Right ventricle myocardium superior (tissue), 1 donor: ENCODE data around the gene SSH2. TPM values are rescaled to one million over a fixed set of nuclear protein-coding genes. Genes with fewer than 3 reads are reported as not detected.
"Not testable (repeated sequence)": the region's sequence is repeated elsewhere in the genome, so short reads cannot be mapped to it uniquely, and the experiment has no call there.

Experiments used
- ATAC-seq: fragments of 200-7000 bp; cut with Tn5 transposase; one replicate; pipeline ENCODE4 v1.9.1; 2020; ENCODE audit warnings: mild to moderate bottlenecking; ENCODE audit not compliant: poor library complexity
- DNase-seq: peaks from one replicate; pipeline ENCODE4 v3.0.0-alpha.2; 2020
- intact Hi-C: fragments of 100-400 bp; cut with DNase I; formaldehyde crosslinking; loops from one replicate; pipeline ENCODE4 v1.11.2; 2022
- long read RNA-seq: library from polyadenylated mRNA; unstranded; transcript quantifications from one replicate; pipeline ENCODE4 v2.0.0, GENCODE V29; 2021
- total RNA-seq: library from RNA; stranded (reverse); fragmentation: NEBNext Ultra II Directional; extraction: Animal tissue kit (Norgen Biotek cat#: 25700); gene quantifications from one replicate; pipeline ENCODE4 v1.2.1, GENCODE V29; 2021
- donor health status: DM: no; HTN: yes; CAD: no; lungs with severe emphysema.

SSH2 gene
- 31.3 TPM for total RNA-seq
- long read RNA-seq, partial matches to known transcripts = 1 of 14 reads
- long read RNA-seq, other reads (novel, unspliced or antisense) = 9 of 14 reads

- DNase-seq = peak; percentile 94
- intact Hi-C loops = loop anchor here (2.0 to 10.0 kb wide), 2 partner anchors 65 to 121 kb away; no protein-coding TSS in a partner anchor
- peak; percentile 98 for ATAC-seq
Observed at GRCh38 chr17:29929533-29930408, at the start of gene SSH2. TSS of gene SSH2 (minus strand) at chr17:29930228. CDS start at chr17:29930000, 228 bp downstream.

GRCh38 chr17:29977836-29978235, 47.8 kb upstream of the SSH2 start:
- ATAC-seq (no peak), DNase-seq (no peak)
- intact Hi-C loops = no loop called here

- ATAC-seq (no peak), DNase-seq (no peak)
- intact Hi-C loops = no loop called here
Observed at GRCh38 chr17:29973005-29973404, 43.0 kb upstream of the SSH2 start.

- DNase-seq (no peak), ATAC-seq (no peak)
- intact Hi-C loops = no loop called here
Observed at GRCh38 chr17:29972277-29972676, 42.2 kb upstream of the SSH2 start.

GRCh38 chr17:29968271-29968670, 38.2 kb upstream of the SSH2 start:
- no peak for DNase-seq
- no peak for ATAC-seq
- intact Hi-C loops = no loop called here

- no peak for DNase-seq
- ATAC-seq = no peak
- intact Hi-C loops = no loop called here
Observed at GRCh38 chr17:29962656-29963055, 32.6 kb upstream of the SSH2 start.

GRCh38 chr17:29959658-29960337, 29.8 kb upstream of the SSH2 start:
- ATAC-seq = no peak
- intact Hi-C loops = no loop called here

GRCh38 chr17:29958947-29959657, 29.1 kb upstream of the SSH2 start:
- ATAC-seq = no peak
- intact Hi-C loops = no loop called here

More at GRCh38 chr17:29959658-29960337, 29.8 kb upstream of the SSH2 start:
- DNase-seq = no peak

GRCh38 chr17:29957488-29957887, 27.5 kb upstream of the SSH2 start:
- DNase-seq, ATAC-seq, intact Hi-C loops: not testable (repeated sequence)

More at GRCh38 chr17:29958947-29959657, 29.1 kb upstream of the SSH2 start:
- no peak for DNase-seq

GRCh38 chr17:29956225-29956624, 26.2 kb upstream of the SSH2 start:
- ATAC-seq (no peak), DNase-seq (no peak)
- intact Hi-C loops = no loop called here

GRCh38 chr17:29954405-29954804, 24.4 kb upstream of the SSH2 start:
- ATAC-seq = no peak
- intact Hi-C loops = no loop called here
- no peak for DNase-seq

- ATAC-seq (no peak), DNase-seq (no peak)
- intact Hi-C loops = no loop called here
Observed at GRCh38 chr17:29949696-29950095, 19.7 kb upstream of the SSH2 start.

- DNase-seq (no peak), ATAC-seq (no peak)
- intact Hi-C loops = no loop called here
Observed at GRCh38 chr17:29948448-29949215, 18.6 kb upstream of the SSH2 start.

- ATAC-seq = no peak
- intact Hi-C loops = no loop called here
- DNase-seq = no peak
Observed at GRCh38 chr17:29945281-29945680, 15.3 kb upstream of the SSH2 start.

- ATAC-seq = no peak
- intact Hi-C loops = no loop called here
- DNase-seq = no peak
Observed at GRCh38 chr17:29941334-29941733, 11.3 kb upstream of the SSH2 start, which contains the start of gene EFCAB5. TSS of gene EFCAB5 (plus strand) at chr17:29941634. CDS start at chr17:29941797, 163 bp downstream.

- no peak for DNase-seq
Observed at GRCh38 chr17:29936724-29937123, 6.7 kb upstream of the SSH2 start.

GRCh38 chr17:29935909-29936308, 5.9 kb upstream of the SSH2 start:
- intact Hi-C loops, ATAC-seq, DNase-seq: not testable (repeated sequence)

More at GRCh38 chr17:29936724-29937123, 6.7 kb upstream of the SSH2 start:
- intact Hi-C loops = no loop called here
- no peak for ATAC-seq

GRCh38 chr17:29933379-29933778, 3.4 kb upstream of the SSH2 start:
- DNase-seq = no peak
- intact Hi-C loops = no loop called here
- ATAC-seq = no peak
